ENCODE results near the gene MCRIP1. TPM values are rescaled to one million over a fixed set of nuclear protein-coding genes. Genes with fewer than 3 reads are reported as not detected.

MCRIP1 gene
- total RNA-seq, 1 experiment from 2014 or later, result 115 TPM

- ChIA-PET POLR2A (interaction anchor here (0.6 kb wide), 1 partner anchor 28 kb away, joined by 3 read pairs; no protein-coding TSS in a partner anchor), CTCF (interaction anchor here (0.6 kb wide), 2 partner anchors 21 to 46 kb away, joined by 3 to 9 read pairs; no protein-coding TSS in a partner anchor)
- H3K27me3 ChIP-seq (ENCODE audit: control insufficient read depth, insufficient read depth, low read length), result no peaks in the 10 kb centered on the region; the same call in 1 of the 2 replicates
- intact Hi-C loops (cut with micrococcal nuclease; ENCODE audit: unreplicated experiment) (no loop called here), in situ Hi-C loops (cut with HindIII; ENCODE audit: low pct_unique_long_range_greater_than_20kb, low sequenced_read_pairs) (no loop called here)
- H3K4me1 ChIP-seq (ENCODE audit: control insufficient read depth, insufficient read depth, low read length), result peaks cover 5% of the 10 kb centered on the region
- no peaks in the 10 kb centered on the region for H3K9me3 ChIP-seq (ENCODE audit: control insufficient read depth, insufficient read depth, low read depth, low read length)
- BruUV-seq (replicated peaks), result no TSS peak
- DNase-seq (ENCODE audit: low read depth, low spot score), result no peak
- TF ChIP-seq, protein P1, sequence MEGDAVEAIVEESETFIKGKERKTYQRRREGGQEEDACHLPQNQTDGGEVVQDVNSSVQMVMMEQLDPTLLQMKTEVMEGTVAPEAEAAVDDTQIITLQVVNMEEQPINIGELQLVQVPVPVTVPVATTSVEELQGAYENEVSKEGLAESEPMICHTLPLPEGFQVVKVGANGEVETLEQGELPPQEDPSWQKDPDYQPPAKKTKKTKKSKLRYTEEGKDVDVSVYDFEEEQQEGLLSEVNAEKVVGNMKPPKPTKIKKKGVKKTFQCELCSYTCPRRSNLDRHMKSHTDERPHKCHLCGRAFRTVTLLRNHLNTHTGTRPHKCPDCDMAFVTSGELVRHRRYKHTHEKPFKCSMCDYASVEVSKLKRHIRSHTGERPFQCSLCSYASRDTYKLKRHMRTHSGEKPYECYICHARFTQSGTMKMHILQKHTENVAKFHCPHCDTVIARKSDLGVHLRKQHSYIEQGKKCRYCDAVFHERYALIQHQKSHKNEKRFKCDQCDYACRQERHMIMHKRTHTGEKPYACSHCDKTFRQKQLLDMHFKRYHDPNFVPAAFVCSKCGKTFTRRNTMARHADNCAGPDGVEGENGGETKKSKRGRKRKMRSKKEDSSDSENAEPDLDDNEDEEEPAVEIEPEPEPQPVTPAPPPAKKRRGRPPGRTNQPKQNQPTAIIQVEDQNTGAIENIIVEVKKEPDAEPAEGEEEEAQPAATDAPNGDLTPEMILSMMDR (IDR thresholded peaks at IDR 0.05), result no peak
- TF ChIP-seq TCF7L2 (IDR thresholded peaks at IDR 0.05; ENCODE audit: low read depth, low read length) (no peak), SIN3A (IDR thresholded peaks at IDR 0.05; ENCODE audit: borderline replicate concordance, insufficient read depth, low read depth, low read length) (no peak), REST (IDR thresholded peaks at IDR 0.05; ENCODE audit: insufficient read depth in 1 of 2, low read depth in 2 of 2, low read length in 1 of 2) (no peak), POLR2AphosphoS5 (IDR thresholded peaks at IDR 0.05; ENCODE audit: low read depth, low read length) (no peak)
- no peak overlapping the region for H3K27ac ChIP-seq (ENCODE audit: low read length)
- no peaks in the 10 kb centered on the region for H3K36me3 ChIP-seq (ENCODE audit: control insufficient read depth, insufficient read depth, low read length)
- ATAC-seq, result no peak
- no peak overlapping the region for H3K4me3 ChIP-seq (ENCODE audit: low read depth in 2 of 2, low read length in 2 of 2)
These were observed 27.2 kb downstream of the MCRIP1 start for GRCh38 chr17:81805707-81806460.

- ChIA-PET CTCF (interaction anchor here (0.6 kb wide), 2 partner anchors 17 to 22 kb away, joined by 3 to 9 read pairs; no protein-coding TSS in a partner anchor), POLR2A (no interaction called here)
- intact Hi-C loops (cut with micrococcal nuclease; ENCODE audit: unreplicated experiment) (no loop called here), in situ Hi-C loops (cut with HindIII; ENCODE audit: low pct_unique_long_range_greater_than_20kb, low sequenced_read_pairs) (no loop called here)
- Histone ChIP-seq H3K27me3 (ENCODE audit: control insufficient read depth, insufficient read depth, low read length) (no peaks in the 10 kb centered on the region; the same call in 1 of the 2 replicates), H3K36me3 (ENCODE audit: control insufficient read depth, insufficient read depth, low read length) (no peaks in the 10 kb centered on the region), H3K9me3 (ENCODE audit: control insufficient read depth, insufficient read depth, low read depth, low read length) (no peaks in the 10 kb centered on the region), H3K4me3 (ENCODE audit: low read depth in 2 of 2, low read length in 2 of 2) (peak overlapping the region; percentile 22 to 38), H3K27ac (ENCODE audit: low read length) (no peak overlapping the region), H3K4me1 (ENCODE audit: control insufficient read depth, insufficient read depth, low read length) (peaks cover 5% of the 10 kb centered on the region)
- TF ChIP-seq SIN3A (IDR thresholded peaks at IDR 0.05; ENCODE audit: borderline replicate concordance, insufficient read depth, low read depth, low read length) (no peak), TCF7L2 (IDR thresholded peaks at IDR 0.05; ENCODE audit: low read depth, low read length) (no peak), POLR2AphosphoS5 (IDR thresholded peaks at IDR 0.05; ENCODE audit: low read depth, low read length) (no peak), REST (IDR thresholded peaks at IDR 0.05; ENCODE audit: insufficient read depth in 1 of 2, low read depth in 2 of 2, low read length in 1 of 2) (no peak)
- TF ChIP-seq, protein P1 (IDR thresholded peaks at IDR 0.05), result no peak
- ATAC-seq (peak; percentile 52), DNase-seq (ENCODE audit: low read depth, low spot score) (no peak)
- no TSS peak for BruUV-seq (replicated peaks)
These were observed 28.3 kb downstream of the MCRIP1 start for GRCh38 chr17:81804559-81805399.
